CD4-positive, alpha-beta T cell treated with Interleukin-4 for 1 hour (primary cell): ENCODE data around the gene TRIM64C.
"Not testable (repeated sequence)": the region's sequence is repeated elsewhere in the genome, so short reads cannot be mapped to it uniquely, and the experiment has no call there.

ENCODE experiments used
- DNase-seq, 2 donors: peaks; one replicate each; pipeline ENCODE4 v3.0.0-alpha.2; 2020 to 2022

TRIM64C gene, protein sequence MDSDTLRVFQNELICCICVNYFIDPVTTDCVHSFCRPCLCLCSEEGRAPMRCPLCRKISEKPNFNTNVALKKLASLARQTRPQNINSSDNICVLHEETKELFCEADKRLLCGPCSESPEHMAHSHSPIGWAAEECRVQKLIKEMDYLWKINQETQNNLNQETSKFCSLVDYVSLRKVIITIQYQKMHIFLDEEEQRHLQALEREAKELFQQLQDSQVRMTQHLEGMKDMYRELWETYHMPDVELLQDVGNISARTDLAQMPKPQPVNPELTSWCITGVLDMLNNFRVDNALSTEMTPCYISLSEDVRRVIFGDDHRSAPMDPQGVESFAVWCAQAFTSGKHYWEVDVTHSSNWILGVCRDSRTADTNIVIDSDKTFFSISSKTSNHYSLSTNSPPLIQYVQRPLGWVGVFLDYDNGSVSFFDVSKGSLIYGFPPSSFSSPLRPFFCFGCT

DNA sequence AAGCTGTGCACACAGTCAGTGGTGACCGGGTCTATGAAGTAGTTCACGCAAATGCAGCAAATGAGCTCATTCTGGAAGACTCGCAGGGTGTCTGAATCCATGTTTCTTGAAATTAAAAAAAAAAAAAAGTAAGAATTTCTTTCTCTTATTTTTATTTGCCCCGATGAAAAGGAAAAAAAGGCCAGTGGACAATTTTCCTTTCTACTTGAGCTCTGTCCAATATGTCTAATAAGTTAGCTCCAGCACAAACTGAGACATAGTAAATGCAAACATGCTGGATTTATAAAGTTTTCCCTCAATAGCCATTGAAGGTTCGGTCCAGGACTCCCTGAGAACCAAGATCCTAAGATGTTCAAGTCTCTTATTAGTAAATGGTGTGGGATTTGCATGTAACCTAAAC, at the start of gene TRIM64C:
TRIM64C (minus strand) TSS at position 101 of the 400 bp plus-strand sequence; CDS start at position 101, 0 bp downstream.
- not testable (repeated sequence) for DNase-seq

DNA sequence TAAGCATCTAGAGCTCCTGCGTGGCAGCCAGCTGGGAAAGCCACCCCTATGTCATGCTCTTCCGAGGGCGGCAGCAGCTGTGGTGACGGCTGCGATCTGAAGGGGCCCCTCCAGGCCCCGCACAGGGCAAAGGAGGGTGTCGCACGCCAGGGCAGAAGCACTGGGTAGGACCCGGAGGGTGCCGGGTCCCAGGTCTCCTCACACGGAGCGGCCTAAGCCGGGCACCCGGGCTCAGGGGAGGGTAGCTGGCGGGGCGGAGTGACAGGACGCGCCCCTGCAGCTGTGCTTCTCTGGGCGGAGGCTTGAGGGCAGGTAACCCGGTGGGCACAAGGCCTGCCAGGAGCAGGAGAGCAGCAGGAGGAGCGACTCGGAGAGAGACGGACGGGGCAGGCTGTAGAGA, 43.4 kb upstream of the TRIM64C start:
- not testable (repeated sequence) for DNase-seq

- not testable (repeated sequence) for DNase-seq
Measured at GRCh38 chr11:49069897-49070296, 11.0 kb upstream of the TRIM64C start.

GRCh38 chr11:49049821-49050220, 9.1 kb downstream of the TRIM64C start:
- DNase-seq = not testable (repeated sequence)

- not testable (repeated sequence) for DNase-seq
Measured at GRCh38 chr11:49048229-49048628, 10.7 kb downstream of the TRIM64C start.

- DNase-seq = not testable (repeated sequence)
Measured at GRCh38 chr11:49028523-49028922, 30.4 kb downstream of the TRIM64C start, which contains the start of gene TRIM49B. TRIM49B (plus strand) TSS chr11:49028823; CDS start chr11:49031600, 2,777 bp downstream.
